CD14-positive monocyte (primary cell): Measurements from ENCODE around the gene ZNF487. TPM values are rescaled to one million over a fixed set of nuclear protein-coding genes. Genes with fewer than 3 reads are reported as not detected.

ENCODE experiments used
- DNase-seq, 3 donors: peaks; one replicate each; pipeline ENCODE4 v3.0.0-alpha.2; 2011 to 2022
- H2AFZ ChIP-seq: 2 replicates; pipeline ENCODE4 v1.6.0; 2012; ENCODE audit warnings: mild to moderate bottlenecking, low read depth, low read length, inconsistent platforms; ENCODE audit not compliant: insufficient read depth, poor library complexity, severe bottlenecking
- H3K27ac ChIP-seq, 2 donors: 1 replicate in 1 of 2; 2 replicates in 1 of 2; pipeline ENCODE4 v1.5.1; 2012 to 2013; ENCODE audit warnings: low read length in 2 of 2, control low read depth in 1 of 2, inconsistent platforms in 1 of 2, low read depth in 1 of 2, mild to moderate bottlenecking in 1 of 2
- H3K27me3 ChIP-seq, 2 donors: one replicate each; pipeline versions ENCODE4 v1.6.0 to v1.6.1; 2011 to 2013; ENCODE audit warnings: low read length in 2 of 2; ENCODE audit not compliant: control insufficient read depth in 2 of 2, insufficient read depth in 2 of 2
- H3K36me3 ChIP-seq, 2 donors: replicated peaks in 1 of 2; 1 replicate in 1 of 2; 2 replicates in 1 of 2; pipeline versions ENCODE4 v1.5.1 to v1.6.1; 2012 to 2013; ENCODE audit warnings: low read length in 2 of 2, control low read depth in 1 of 2, inconsistent platforms in 1 of 2, mild to moderate bottlenecking in 1 of 2; ENCODE audit not compliant: insufficient read depth in 2 of 2, control insufficient read depth in 1 of 2
- H3K4me1 ChIP-seq, 2 donors: 1 replicate in 1 of 2; 2 replicates in 1 of 2; pipeline versions ENCODE4 v1.5.1 to v1.6.1; 2012 to 2013; ENCODE audit warnings: low read length in 2 of 2, control low read depth in 1 of 2, inconsistent platforms in 1 of 2, mild to moderate bottlenecking in 1 of 2, moderate library complexity in 1 of 2; ENCODE audit not compliant: insufficient read depth in 2 of 2, control insufficient read depth in 1 of 2
- H3K4me2 ChIP-seq: replicated peaks from 2 replicates; pipeline ENCODE3; 2012; ENCODE audit warnings: low read length, moderate library complexity, mild to moderate bottlenecking; ENCODE audit not compliant: poor library complexity, severe bottlenecking; ENCODE audit errors: extremely low read depth
- H3K4me3 ChIP-seq, 3 experiments: fragments of 200-600 bp in 1 of 3; sonication (generic) in 1 of 3; replicated peaks in 1 of 3; 1 replicate in 2 of 3; 2 replicates in 1 of 3; pipeline ENCODE4 v1.5.1; 2011 to 2013; ENCODE audit warnings: low read length in 3 of 3, mild to moderate bottlenecking in 3 of 3, control low read depth in 2 of 3, low read depth in 2 of 3, inconsistent platforms in 1 of 3, moderate library complexity in 1 of 3
- H3K79me2 ChIP-seq: 2 replicates; pipeline ENCODE4 v1.6.0; 2012; ENCODE audit warnings: mild to moderate bottlenecking, control low read depth, inconsistent platforms, low read length, moderate library complexity; ENCODE audit not compliant: insufficient read depth
- H3K9ac ChIP-seq: 2 replicates; pipeline ENCODE4 v1.6.0; 2017; ENCODE audit warnings: low read length, mild to moderate bottlenecking; ENCODE audit not compliant: insufficient read depth, poor library complexity, severe bottlenecking
- H3K9me3 ChIP-seq, 2 donors: replicated peaks in 1 of 2; 1 replicate in 1 of 2; 2 replicates in 1 of 2; pipeline versions ENCODE4 v1.5.1 to v1.6.1; 2012 to 2013; ENCODE audit warnings: low read length in 2 of 2, control low read depth in 1 of 2; ENCODE audit not compliant: control insufficient read depth in 1 of 2, insufficient read depth in 1 of 2
- H4K20me1 ChIP-seq: 2 replicates; pipeline ENCODE4 v1.6.0; 2012; ENCODE audit warnings: mild to moderate bottlenecking, low read length, control low read depth, moderate library complexity; ENCODE audit not compliant: insufficient read depth
- H3K27ac Mint-ChIP-seq, 7 donors: one replicate each; pipeline ENCODE4 v1.8.0; 2020; ENCODE audit warnings: mild to moderate bottlenecking in 7 of 7, mixed read lengths in 7 of 7, moderate library complexity in 6 of 7, inconsistent platforms in 2 of 7
- H3K27me3 Mint-ChIP-seq, 3 donors: one replicate each; pipeline ENCODE4 v1.8.0; 2021 to 2022; ENCODE audit warnings: low read depth in 3 of 3, mild to moderate bottlenecking in 3 of 3, mixed read lengths in 3 of 3, moderate library complexity in 3 of 3, inconsistent platforms in 1 of 3
- H3K36me3 Mint-ChIP-seq, 2 donors: one replicate each; pipeline ENCODE4 v1.8.0; 2020; ENCODE audit warnings: mixed read lengths in 2 of 2, inconsistent platforms in 1 of 2, mild to moderate bottlenecking in 1 of 2
- H3K4me1 Mint-ChIP-seq: one replicate; pipeline ENCODE4 v1.8.0; 2020; ENCODE audit warnings: mild to moderate bottlenecking, mixed read lengths
- H3K4me3 Mint-ChIP-seq, 2 donors: one replicate each; pipeline ENCODE4 v1.8.0; 2020; ENCODE audit warnings: mild to moderate bottlenecking in 2 of 2, mixed read lengths in 2 of 2, moderate library complexity in 1 of 2
- H3K9me3 Mint-ChIP-seq, 7 donors: one replicate each; pipeline ENCODE4 v1.8.0; 2020 to 2022; ENCODE audit warnings: mixed read lengths in 7 of 7, mild to moderate bottlenecking in 6 of 7, moderate library complexity in 6 of 7, inconsistent platforms in 2 of 7
- CTCF ChIP-seq: fragments of 200-600 bp; IDR thresholded peaks from one replicate; pipeline ENCODE4 v1.8.0; 2022; ENCODE audit warnings: antibody characterized with exemption, mild to moderate bottlenecking
- WGBS: methylation state at CpG from one replicate; pipeline ENCODE4 v1.1.5; 2013; ENCODE audit warnings: missing lambda C conversion rate; ENCODE audit not compliant: insufficient coverage; 5-methylcytosine and 5-hydroxymethylcytosine counted together
- intact Hi-C, 2 donors: fragments of 100-400 bp; cut with micrococcal nuclease; formaldehyde crosslinking; loops; one replicate each; pipeline versions ENCODE4 v1.15.0 to v1.15.1; 2023
- polyA plus RNA-seq, 3 donors: library from polyadenylated mRNA; depleted of rRNA in 1 of 3; unstranded in 2 of 3; stranded (reverse) in 1 of 3; fragments of 300-500 nt in 2 of 3; fragments of >200 nt in 1 of 3; fragmentation: Illumina TruSeq in 2 of 3; gene quantifications; 1 replicate in 2 of 3; 2 replicates in 1 of 3; pipeline ENCODE4 v1.2.3, GENCODE V29; 2012 to 2021

The ZNF487 gene
- polyA plus RNA-seq, 3 donors, result 8.6 to 19.7 (median 15.6) TPM

GRCh38 chr10:43393606-43394360 is 43.1 kb upstream of the ZNF487 start:
- Mint-ChIP-seq H3K27me3 (peaks cover 0 to 3% (median 0%) of the 10 kb centered on the region in 3 donors), H3K4me1 (peaks cover 49% of the 10 kb centered on the region), H3K27ac (peak overlapping the region; percentile 87 to 96 (median 94)), H3K36me3 (peaks cover 62 to 72% of the 10 kb centered on the region in 2 donors), H3K9me3 (peaks cover 0 to 2% (median 0%) of the 10 kb centered on the region in 7 donors), H3K4me3 (no peak overlapping the region)
- intact Hi-C loops, result loop anchor here in 1 of 2 donors (2.0 kb wide), 1 partner anchor 15 kb away; the partner anchor contains the start of gene HNRNPF
- WGBS, result 47% methylated on average over 3 of the region's 3 CpGs
- Histone ChIP-seq H3K9ac (peak overlapping the region; percentile 28), H3K27me3 (no peaks in the 10 kb centered on the region), H3K79me2 (peaks cover 100% of the 10 kb centered on the region), H3K9me3 (no peaks in the 10 kb centered on the region), H3K4me2 (peak overlapping the region; percentile 29), H3K4me3 (no peak overlapping the region), H2AFZ (no peak overlapping the region), H3K27ac (peak overlapping the region; percentile 68 to 99), H3K36me3 (peaks cover 54 to 68% of the 10 kb centered on the region in 2 donors), H4K20me1 (peaks cover 90% of the 10 kb centered on the region), H3K4me1 (peaks cover 41 to 50% of the 10 kb centered on the region in 2 donors)
- TF ChIP-seq CTCF, result no peak
- peak; percentile 55 to 79 (median 61) for DNase-seq

- peak overlapping the region; percentile 73 to 96 (median 91) for H3K27ac Mint-ChIP-seq
- H3K36me3 ChIP-seq, result peaks cover 44 to 57% of the 10 kb centered on the region in 2 donors
- WGBS, result no CpG with 5 or more reads among the region's 6 CpGs
Measured at GRCh38 chr10:43394868-43395267, 42.0 kb upstream of the ZNF487 start.

More at GRCh38 chr10:43394868-43395267, 42.0 kb upstream of the ZNF487 start:
- no peak overlapping the region for H2AFZ ChIP-seq
- peaks cover 0 to 3% (median 0%) of the 10 kb centered on the region in 3 donors for H3K27me3 Mint-ChIP-seq
- no peak for TF ChIP-seq CTCF
- H3K4me1 Mint-ChIP-seq, result peaks cover 59% of the 10 kb centered on the region
- H3K9me3 ChIP-seq, result no peaks in the 10 kb centered on the region
- DNase-seq, result no peak
- no peaks in the 10 kb centered on the region for H3K9me3 Mint-ChIP-seq
- H3K4me1 ChIP-seq, result peaks cover 48 to 61% of the 10 kb centered on the region in 2 donors
- peak overlapping the region in 1 of 3 experiments; percentile 76 for H3K4me3 ChIP-seq
- intact Hi-C loops, result loop anchor here in 1 of 2 donors (2.0 to 5.0 kb wide), 2 partner anchors 14 to 42 kb away; partner anchors contain the start of genes HNRNPF and ZNF487
- H3K79me2 ChIP-seq, result peaks cover 100% of the 10 kb centered on the region
- no peak overlapping the region for H3K4me3 Mint-ChIP-seq
- no peak overlapping the region for H3K9ac ChIP-seq
- H3K36me3 Mint-ChIP-seq, result peaks cover 59 to 69% of the 10 kb centered on the region in 2 donors
- H3K27me3 ChIP-seq, result no peaks in the 10 kb centered on the region
- H3K4me2 ChIP-seq, result peak overlapping the region; percentile 86
- peak overlapping the region; percentile 28 to 99 for H3K27ac ChIP-seq
- H4K20me1 ChIP-seq, result peaks cover 90% of the 10 kb centered on the region
